ENCODE results near the gene POLR2J. TPM values are rescaled to one million over a fixed set of nuclear protein-coding genes. Genes with fewer than 3 reads are reported as not detected.
"Not testable (repeated sequence)": the region's sequence is repeated elsewhere in the genome, so short reads cannot be mapped to it uniquely, and the experiment has no call there.

The POLR2J gene
- total RNA-seq, 1 experiment from 2014 or later: 81.7 TPM

GRCh38 chr7:102467581-102468477 lies 10.9 kb downstream of the POLR2J start:
- DNase-seq (ENCODE audit: low read depth): no peak

GRCh38 chr7:102466097-102466496 lies 12.6 kb downstream of the POLR2J start:
- DNase-seq (ENCODE audit: low read depth): no peak

DNA sequence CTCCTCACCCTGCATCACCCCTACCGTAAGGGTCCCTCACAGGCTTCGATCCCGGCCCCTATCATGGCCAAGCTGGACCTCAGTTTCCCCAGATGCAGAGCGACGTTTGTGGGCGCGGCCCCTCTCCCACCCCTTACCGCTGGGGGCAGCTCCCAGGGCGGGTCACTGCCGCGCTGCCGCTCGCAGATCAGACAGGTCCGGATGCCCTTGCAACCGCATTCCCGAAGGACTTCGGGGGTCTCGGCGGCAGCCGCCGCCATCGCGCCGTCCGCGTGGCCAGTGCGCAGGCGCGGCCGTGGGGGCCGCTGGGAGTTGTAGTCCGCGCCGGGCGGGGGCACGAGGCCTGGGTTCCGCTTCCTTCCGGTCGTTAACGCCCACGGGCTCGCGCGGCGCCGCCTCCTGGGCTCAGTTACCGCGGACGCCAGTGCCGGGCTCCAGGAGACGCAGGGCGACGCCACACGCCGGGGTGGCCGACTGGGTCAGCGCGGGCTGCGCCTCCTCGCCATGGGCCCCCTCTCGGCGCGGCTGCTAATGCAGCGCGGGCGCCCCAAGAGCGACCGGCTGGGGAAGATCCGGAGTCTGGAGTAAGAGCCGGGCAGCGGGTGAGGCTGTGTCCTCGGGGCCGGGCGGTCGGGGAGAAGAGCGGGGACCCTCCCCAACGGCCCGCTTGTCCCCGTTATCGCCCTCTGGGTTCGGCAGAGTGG lies 14.0 kb downstream of the POLR2J start, which contains the start of the genes ALKBH4 and LRWD1:
ALKBH4 (minus strand) TSS at position 287 of the 704 bp plus-strand sequence; CDS start at position 260, 27 bp downstream.
LRWD1 (plus strand) TSS at position 408 of the 704 bp plus-strand sequence; CDS start at position 505, 97 bp downstream.
- DNase-seq (ENCODE audit: low read depth): peak; percentile 89

- no peak for DNase-seq (ENCODE audit: low read depth)
These were observed 14.7 kb downstream of the POLR2J start for GRCh38 chr7:102463841-102464576.

GRCh38 chr7:102460467-102460866 lies 18.3 kb downstream of the POLR2J start:
- no peak for DNase-seq (ENCODE audit: low read depth)

GRCh38 chr7:102459221-102459844 lies 19.4 kb downstream of the POLR2J start:
- no peak for DNase-seq (ENCODE audit: low read depth)

GRCh38 chr7:102457352-102457924 lies 21.3 kb downstream of the POLR2J start:
- no peak for DNase-seq (ENCODE audit: low read depth)

GRCh38 chr7:102456327-102456726 lies 22.4 kb downstream of the POLR2J start:
- DNase-seq (ENCODE audit: low read depth): peak; percentile 86

DNA sequence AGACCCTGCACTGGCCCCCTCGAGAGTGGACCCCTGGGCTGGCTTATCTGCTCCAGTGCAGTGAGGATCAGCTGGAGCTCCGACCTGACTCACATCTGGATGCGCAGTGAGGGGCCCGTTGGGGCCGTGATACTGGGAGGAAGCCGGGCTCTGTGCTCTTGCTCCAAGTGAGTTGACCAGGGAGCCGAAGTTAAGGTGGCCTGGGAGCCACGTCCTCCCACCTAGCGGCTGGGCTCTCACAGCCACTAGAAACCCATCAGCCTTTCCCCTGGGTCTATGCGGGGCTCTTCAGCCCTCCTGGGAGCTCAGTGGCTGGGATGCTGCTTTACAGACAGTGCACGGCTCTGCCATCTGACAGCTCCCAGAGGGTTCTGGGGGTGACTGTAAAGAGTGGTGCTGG lies 23.1 kb downstream of the POLR2J start:
- DNase-seq (ENCODE audit: low read depth): no peak

GRCh38 chr7:102454932-102455331 lies 23.8 kb downstream of the POLR2J start:
- not testable (repeated sequence) for DNase-seq (ENCODE audit: low read depth)

- DNase-seq (ENCODE audit: low read depth): no peak
These were observed 24.3 kb downstream of the POLR2J start for GRCh38 chr7:102454468-102454867.

- DNase-seq (ENCODE audit: low read depth): no peak
These were observed 25.4 kb downstream of the POLR2J start for GRCh38 chr7:102453319-102453718.

GRCh38 chr7:102452451-102452850 lies 26.3 kb downstream of the POLR2J start:
- no peak for DNase-seq (ENCODE audit: low read depth)

DNA sequence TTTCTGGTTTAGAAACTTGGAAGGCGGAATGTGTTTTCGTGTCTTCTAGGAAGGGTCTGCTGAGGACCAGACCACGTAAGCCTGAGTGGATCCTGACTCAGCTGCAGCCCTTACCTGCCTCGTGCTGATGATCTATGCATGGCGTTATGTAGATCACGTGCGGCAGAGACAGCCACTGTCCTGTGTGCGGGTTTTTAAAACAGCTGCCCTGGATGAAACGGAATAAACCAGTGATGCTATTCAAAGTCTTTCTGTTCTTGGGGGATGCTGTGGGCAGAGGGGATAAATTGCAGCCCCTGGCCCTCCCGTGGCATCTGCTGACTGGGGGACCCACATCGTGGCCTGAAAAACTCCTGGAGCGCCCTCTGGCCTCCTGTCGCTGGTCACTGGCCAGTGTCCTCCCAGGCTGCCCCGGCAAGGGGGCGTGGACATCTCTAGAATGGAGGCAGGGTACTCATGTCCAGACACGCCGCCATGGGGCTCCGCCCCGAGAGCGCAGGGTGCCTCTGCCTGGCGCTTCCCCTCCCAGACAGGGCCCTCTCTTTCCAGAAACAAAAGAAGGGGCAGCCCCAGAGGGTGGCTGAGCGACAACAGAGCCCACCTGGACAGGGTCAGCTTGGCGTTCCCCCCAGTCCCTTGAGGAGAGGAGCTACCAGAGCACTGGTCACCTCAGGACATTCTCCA lies 27.2 kb downstream of the POLR2J start:
- DNase-seq (ENCODE audit: low read depth): no peak

GRCh38 chr7:102450242-102450641 lies 28.5 kb downstream of the POLR2J start:
- DNase-seq (ENCODE audit: low read depth): no peak

DNA sequence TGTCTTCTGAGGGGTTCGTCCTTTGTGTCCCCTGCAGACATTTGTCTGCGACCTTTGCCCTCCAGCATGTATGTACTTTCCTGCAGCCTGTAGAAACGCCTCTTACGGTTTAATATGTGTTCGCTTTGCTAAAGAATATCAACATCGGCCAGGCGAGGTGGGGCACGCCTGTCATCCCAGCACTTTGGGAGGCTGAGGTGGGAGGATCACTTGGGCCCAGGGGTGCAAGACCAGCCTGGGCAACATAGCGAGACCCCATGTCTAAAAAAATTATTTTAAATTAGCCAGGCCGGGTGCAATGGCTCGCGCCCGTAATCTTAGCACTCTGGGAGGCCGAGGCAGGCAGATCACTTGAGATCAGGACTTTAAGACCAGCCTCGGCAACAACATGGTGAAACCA lies 29.6 kb downstream of the POLR2J start:
- DNase-seq (ENCODE audit: low read depth): no peak

DNA sequence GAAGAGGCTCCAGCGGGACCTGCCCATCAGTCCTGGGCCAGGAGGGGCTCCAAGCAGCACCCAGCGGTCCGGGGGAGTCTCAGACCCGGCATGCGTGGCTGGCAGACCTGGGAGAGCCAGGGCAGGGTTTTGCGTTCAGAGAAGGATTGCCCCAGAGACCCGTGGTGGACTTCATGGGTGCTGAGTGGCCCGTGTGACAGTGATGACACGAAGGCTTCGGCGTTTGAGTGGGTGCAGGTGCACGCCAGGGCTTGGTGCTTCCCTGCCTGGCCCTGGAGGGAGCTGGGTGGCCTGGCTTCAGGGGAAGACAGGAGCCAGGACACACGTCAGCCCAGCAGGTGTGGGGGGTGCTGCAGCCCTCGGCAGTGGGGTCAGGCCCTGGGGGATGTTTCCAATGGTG lies 31.4 kb downstream of the POLR2J start:
- no peak for DNase-seq (ENCODE audit: low read depth)

- no peak for DNase-seq (ENCODE audit: low read depth)
These were observed 32.1 kb downstream of the POLR2J start for GRCh38 chr7:102446387-102447156.

GRCh38 chr7:102445674-102446071 lies 33.0 kb downstream of the POLR2J start:
- no peak for DNase-seq (ENCODE audit: low read depth)

Data from HT1080 (cell line).